Gastroesophageal sphincter (tissue), 4 donors: ENCODE measurements around the gene COL5A1. TPM values are rescaled to one million over a fixed set of nuclear protein-coding genes. Genes with fewer than 3 reads are reported as not detected.

ENCODE experiments used
- ATAC-seq: fragments of 150-250 bp; one replicate; pipeline ENCODE4 v1.9.1; 2016; ENCODE audit warnings: mild to moderate bottlenecking, moderate library complexity
- H3K27ac ChIP-seq, 4 donors: fragments of 200-600 bp; sonication (generic) in 3 of 4; 1 replicate in 3 of 4; 2 replicates in 1 of 4; pipeline ENCODE4 v1.5.1; 2016 to 2019
- H3K27me3 ChIP-seq: fragments of 200-600 bp; sonication (generic); one replicate; pipeline ENCODE4 v1.5.1; 2019
- H3K36me3 ChIP-seq, 2 donors: fragments of 200-600 bp; sonication (generic); one replicate each; pipeline ENCODE4 v1.5.1; 2019; ENCODE audit warnings: control low read depth in 1 of 2
- H3K4me1 ChIP-seq, 3 donors: fragments of 200-600 bp; sonication (generic); 1 replicate in 2 of 3; 2 replicates in 1 of 3; pipeline ENCODE4 v1.5.1; 2016 to 2019; ENCODE audit warnings: control low read depth in 2 of 3
- H3K4me3 ChIP-seq, 2 donors: fragments of 200-600 bp; sonication (generic); one replicate each; pipeline ENCODE4 v1.5.1; 2019; ENCODE audit warnings: mild to moderate bottlenecking in 1 of 2, moderate library complexity in 1 of 2
- H3K9me3 ChIP-seq, 3 donors: fragments of 200-600 bp; sonication (generic); one replicate each; pipeline ENCODE4 v1.5.1; 2017 to 2019; ENCODE audit warnings: control low read depth in 2 of 3
- CTCF ChIP-seq, 4 experiments: fragments of 200-600 bp in 2 of 4; fragments of 450-650 bp in 2 of 4; sonication (generic) in 1 of 4; IDR thresholded peaks; one replicate each; pipeline ENCODE4 v1.5.1; 2017 to 2019; ENCODE audit warnings: antibody characterized with exemption in 4 of 4, mild to moderate bottlenecking in 2 of 4, moderate library complexity in 2 of 4
- EP300 ChIP-seq: sonication (generic); formaldehyde crosslinking; IDR thresholded peaks from one replicate; pipeline ENCODE4 v1.6.1; 2017; ENCODE audit warnings: antibody characterized with exemption, mild to moderate bottlenecking
- POLR2A ChIP-seq, 2 donors: fragments of 450-650 bp; IDR thresholded peaks; one replicate each; pipeline ENCODE4 v1.6.1; 2017; ENCODE audit warnings: antibody characterized with exemption in 2 of 2, mild to moderate bottlenecking in 2 of 2, moderate library complexity in 1 of 2
- POLR2AphosphoS5 ChIP-seq: sonication (generic); formaldehyde crosslinking; IDR thresholded peaks from one replicate; pipeline ENCODE4 v1.6.1; 2017; ENCODE audit warnings: antibody characterized with exemption
- WGBS, 2 donors: methylation state at CpG; one replicate each; pipeline ENCODE4 v1.1.5; 2018; ENCODE audit warnings: low coverage in 1 of 2; 5-methylcytosine and 5-hydroxymethylcytosine counted together
- total RNA-seq, 4 donors: library from RNA; depleted of rRNA; stranded (reverse); fragments of >200 nt; gene quantifications; one replicate each; pipeline ENCODE4 v1.1.0, GENCODE V29; 2016

The COL5A1 gene
- total RNA-seq, 4 donors from 2014 or later: 48.5 to 86.4 (median 74.9) TPM

- Histone ChIP-seq H3K4me1 (no peaks in the 10 kb centered on the region), H3K4me3 (no peak overlapping the region), H3K27me3 (peaks cover 24% of the 10 kb centered on the region), H3K27ac (no peak overlapping the region), H3K9me3 (peaks cover 0 to 3% (median 0%) of the 10 kb centered on the region in 3 donors), H3K36me3 (no peaks in the 10 kb centered on the region)
- no peak for TF ChIP-seq EP300
- TF ChIP-seq CTCF (IDR thresholded peaks at IDR 0.05): no peak
- no peak for TF ChIP-seq POLR2A (IDR thresholded peaks at IDR 0.05)
- TF ChIP-seq POLR2AphosphoS5: no peak
- no peak for ATAC-seq
- 88 to 100% methylated on average over 1 to 6 of the region's 10 CpGs for WGBS, 2 donors
These were observed 248.0 kb downstream of the COL5A1 start for GRCh38 chr9:134889386-134890154.

DNA sequence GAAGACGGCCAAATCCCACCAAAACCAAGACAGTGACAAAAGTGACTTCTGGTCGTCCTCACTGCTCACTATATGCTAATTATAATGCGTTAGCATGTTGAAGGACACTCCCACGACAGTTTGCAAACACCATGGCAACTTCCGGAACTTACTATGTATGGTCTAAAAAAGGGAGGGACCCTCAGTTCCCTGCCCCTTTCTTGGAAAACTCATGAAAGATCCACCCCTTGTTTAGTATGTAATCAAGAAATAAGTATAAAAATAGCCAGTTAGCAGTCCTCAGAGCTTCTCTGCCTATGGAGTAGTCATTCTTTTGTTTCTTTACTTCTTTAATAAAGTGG is 248.5 kb downstream of the COL5A1 start:
- no peak overlapping the region for H3K27ac ChIP-seq
- no peaks in the 10 kb centered on the region for H3K36me3 ChIP-seq
- no peak for ATAC-seq
- 69 to 77% methylated on average over 2 to 5 of the region's 5 CpGs for WGBS, 2 donors
- peaks cover 24% of the 10 kb centered on the region for H3K27me3 ChIP-seq
- H3K9me3 ChIP-seq: peaks cover 0 to 8% (median 0%) of the 10 kb centered on the region in 3 donors
- H3K4me3 ChIP-seq: no peak overlapping the region
- peaks cover 0 to under 1% (median 0%) of the 10 kb centered on the region in 3 donors for H3K4me1 ChIP-seq
- no peak for TF ChIP-seq POLR2AphosphoS5
- no peak for TF ChIP-seq EP300
- no peak for TF ChIP-seq CTCF (IDR thresholded peaks at IDR 0.05)
- no peak for TF ChIP-seq POLR2A (IDR thresholded peaks at IDR 0.05)

DNA sequence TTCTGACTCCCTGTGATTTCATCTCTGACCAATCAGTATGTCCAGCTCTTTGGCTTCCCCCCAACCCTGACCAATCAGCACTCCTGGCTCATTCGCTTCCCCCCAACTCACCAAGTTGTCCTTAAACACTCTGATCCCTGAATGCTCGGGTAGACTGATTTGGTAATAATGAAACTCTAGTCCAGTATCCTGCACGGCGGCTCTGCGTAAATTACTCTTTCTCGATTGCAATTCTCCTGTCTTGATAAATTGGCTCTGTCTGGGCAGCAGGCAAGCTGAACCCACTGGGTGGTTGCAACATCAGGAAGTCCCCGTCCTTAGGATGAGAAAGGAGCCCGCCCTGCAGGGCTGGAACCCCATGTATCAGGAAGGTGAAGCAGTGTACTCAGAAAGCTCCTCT is 249.4 kb downstream of the COL5A1 start:
- H3K4me1 ChIP-seq: peaks cover 0 to 10% (median 5%) of the 10 kb centered on the region in 3 donors
- H3K9me3 ChIP-seq: peaks cover 0 to 9% (median 0%) of the 10 kb centered on the region in 3 donors
- TF ChIP-seq CTCF (IDR thresholded peaks at IDR 0.05): no peak
- no peak for TF ChIP-seq POLR2AphosphoS5
- TF ChIP-seq POLR2A (IDR thresholded peaks at IDR 0.05): no peak
- no peak for TF ChIP-seq EP300
- no peak overlapping the region for H3K27ac ChIP-seq
- ATAC-seq: no peak
- WGBS, 2 donors: 66 to 84% methylated on average over 2 to 6 of the region's 8 CpGs
- no peaks in the 10 kb centered on the region for H3K36me3 ChIP-seq
- peaks cover 24% of the 10 kb centered on the region for H3K27me3 ChIP-seq
- H3K4me3 ChIP-seq: no peak overlapping the region

DNA sequence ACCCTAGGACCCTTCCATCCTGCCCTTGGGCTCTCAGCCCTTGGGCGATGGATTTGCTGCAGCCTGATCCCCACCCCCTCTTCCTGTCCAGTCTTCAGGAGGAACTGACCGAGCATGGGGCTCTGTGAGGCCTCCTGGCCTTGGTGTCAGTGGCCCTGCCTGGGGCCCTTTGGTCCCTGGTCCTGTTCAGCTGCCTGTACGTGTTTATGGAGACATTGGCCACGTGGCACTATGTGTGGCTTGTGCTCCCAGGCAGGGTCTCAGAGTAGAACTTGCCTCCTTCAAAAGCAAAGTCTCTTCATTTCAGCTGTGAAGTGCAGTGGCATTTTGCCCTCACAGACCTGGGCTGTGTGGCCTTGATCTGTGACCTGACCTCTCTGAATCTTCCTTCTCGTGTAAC is 250.1 kb downstream of the COL5A1 start:
- no peak for ATAC-seq
- Histone ChIP-seq H3K9me3 (peaks cover 0 to 9% (median 0%) of the 10 kb centered on the region in 3 donors), H3K27me3 (peaks cover 27% of the 10 kb centered on the region), H3K36me3 (no peaks in the 10 kb centered on the region), H3K4me3 (no peak overlapping the region), H3K4me1 (peaks cover 0 to 17% (median 10%) of the 10 kb centered on the region in 3 donors), H3K27ac (no peak overlapping the region)
- 94% methylated on average over 3 of the region's 5 CpGs; no CpG with 5 or more reads in 1 of the 2 donors for WGBS, 2 donors
- TF ChIP-seq EP300: no peak
- no peak for TF ChIP-seq CTCF (IDR thresholded peaks at IDR 0.05)
- TF ChIP-seq POLR2AphosphoS5: no peak
- no peak for TF ChIP-seq POLR2A (IDR thresholded peaks at IDR 0.05)

DNA sequence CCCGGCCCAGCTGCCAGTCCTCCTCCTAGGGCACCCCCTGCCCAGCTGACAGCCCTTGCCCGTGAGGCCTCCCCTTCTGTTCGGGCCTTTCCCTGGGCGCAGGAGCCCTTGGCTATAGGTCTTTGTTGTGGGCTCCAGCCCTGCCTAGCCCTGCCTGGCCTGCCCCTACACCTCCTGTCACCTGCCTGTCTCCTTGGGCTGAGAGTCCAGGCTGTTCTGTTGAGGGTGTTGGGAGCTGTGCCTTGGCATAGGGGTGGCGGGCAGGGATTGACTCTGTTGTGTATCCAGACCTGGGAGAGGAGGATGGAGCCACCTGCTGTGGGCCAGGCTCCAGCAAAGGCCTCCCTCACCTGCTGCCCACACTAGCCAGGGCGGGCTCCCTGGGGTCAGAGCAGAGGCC is 250.6 kb downstream of the COL5A1 start:
- Histone ChIP-seq H3K27ac (no peak overlapping the region), H3K9me3 (peaks cover 0 to 9% (median 0%) of the 10 kb centered on the region in 3 donors), H3K4me1 (peaks cover 0 to 22% (median 13%) of the 10 kb centered on the region in 3 donors), H3K36me3 (no peaks in the 10 kb centered on the region), H3K27me3 (peaks cover 24% of the 10 kb centered on the region), H3K4me3 (no peak overlapping the region)
- ATAC-seq: no peak
- 60% methylated on average over 2 of the region's 6 CpGs; no CpG with 5 or more reads in 1 of the 2 donors for WGBS, 2 donors
- TF ChIP-seq EP300: no peak
- TF ChIP-seq POLR2AphosphoS5: no peak
- TF ChIP-seq CTCF (IDR thresholded peaks at IDR 0.05): no peak
- no peak for TF ChIP-seq POLR2A (IDR thresholded peaks at IDR 0.05)
